Ishikawa (cell line): ENCODE data around the gene C11orf21.

Experiments
- CEBPB ChIP-seq: IDR thresholded peaks from 2 replicates; pipeline ENCODE4 v1.6.1; 2012
- CREB1 ChIP-seq: IDR thresholded peaks from 2 replicates; pipeline ENCODE4 v1.6.1; 2012; ENCODE audit warnings: low read depth
- EP300 ChIP-seq: IDR thresholded peaks from 2 replicates; pipeline ENCODE4 v1.6.1; 2012; ENCODE audit warnings: borderline replicate concordance
- RAD21 ChIP-seq: IDR thresholded peaks from 2 replicates; pipeline ENCODE4 v1.6.1; 2012; ENCODE audit warnings: low read depth
- REST ChIP-seq: IDR thresholded peaks from 2 replicates; pipeline ENCODE4 v1.6.1; 2012; ENCODE audit warnings: low read depth, mild to moderate bottlenecking
- TAF1 ChIP-seq: IDR thresholded peaks from 2 replicates; pipeline ENCODE4 v1.6.1; 2012; ENCODE audit warnings: low read depth, mild to moderate bottlenecking
- TEAD4 ChIP-seq: IDR thresholded peaks from 2 replicates; pipeline ENCODE4 v1.6.1; 2012
- YY1 ChIP-seq: IDR thresholded peaks from 2 replicates; pipeline ENCODE4 v1.6.1; 2012; ENCODE audit warnings: low read depth

GRCh38 chr11:2280208-2280607, 21.5 kb downstream of the C11orf21 start:
- TF ChIP-seq YY1 (no peak), REST (no peak), CEBPB (no peak), EP300 (no peak), CREB1 (no peak), RAD21 (no peak), TAF1 (no peak), TEAD4 (no peak)
